Inflammatory macrophage treated with lipopolysaccharide for 1 hour (primary cell): Measurements from ENCODE around the gene WDR31.
"Not testable (repeated sequence)": the region's sequence is repeated elsewhere in the genome, so short reads cannot be mapped to it uniquely, and the experiment has no call there.

Experiments
- DNase-seq, 2 donors: peaks; one replicate each; pipeline ENCODE4 v3.0.0-alpha.2; 2020 to 2022

The WDR31 gene

DNA sequence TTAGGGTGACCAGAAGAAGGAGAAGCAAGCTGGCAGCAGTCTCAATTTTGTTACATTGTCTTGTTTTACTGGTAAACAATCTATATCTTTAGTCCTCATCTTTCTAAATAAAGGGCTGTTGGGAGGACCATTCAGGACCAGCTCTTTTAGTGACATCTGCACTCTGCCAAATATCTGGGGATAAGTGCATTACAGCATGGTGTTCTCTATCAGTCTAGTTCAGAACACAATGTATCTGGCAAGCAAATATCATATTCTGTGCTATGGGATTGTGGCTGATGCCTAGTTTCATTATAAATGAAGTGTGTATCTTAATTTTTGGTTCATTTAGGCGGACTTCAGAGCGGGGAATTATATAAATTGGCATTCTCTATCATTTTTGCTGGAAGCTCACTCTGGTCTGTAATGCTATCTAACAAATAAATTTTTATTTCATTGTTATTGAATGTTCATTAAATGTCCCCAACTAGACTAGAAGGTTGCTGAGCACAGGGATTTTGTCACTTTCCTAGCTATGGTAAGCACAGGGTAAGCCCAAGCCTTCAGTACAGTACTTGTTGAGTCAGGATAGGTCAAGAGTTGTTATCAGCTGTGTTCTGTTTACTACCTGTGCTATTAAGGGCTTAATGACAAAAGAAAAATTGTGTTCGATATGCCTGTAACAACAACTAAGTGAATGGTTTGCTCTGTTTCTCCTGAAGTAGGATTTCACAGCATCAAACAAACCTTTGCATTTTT is 11.9 kb downstream of the WDR31 start:
- no peak for DNase-seq

- no peak for DNase-seq
These were observed 13.8 kb downstream of the WDR31 start for GRCh38 chr9:113326230-113326629.

DNA sequence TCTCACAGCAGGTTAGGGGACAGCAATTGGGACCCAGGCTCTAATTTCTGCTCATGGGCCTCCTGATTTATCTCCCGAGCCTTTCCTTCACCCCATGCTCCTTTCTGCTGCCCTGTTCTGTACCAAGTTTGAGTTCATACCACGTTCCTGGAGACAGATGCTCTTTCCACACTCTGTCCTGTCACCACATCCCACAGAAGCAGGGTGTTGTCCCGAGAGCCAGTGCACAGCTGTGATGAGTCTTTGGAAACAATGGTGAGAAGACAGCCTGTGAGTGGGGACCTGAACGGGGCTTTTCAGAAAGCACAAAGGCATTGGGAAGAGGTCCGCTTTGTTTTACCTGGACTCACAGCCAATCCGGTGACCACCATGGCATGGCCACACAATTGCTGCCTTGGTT is 17.4 kb downstream of the WDR31 start:
- DNase-seq = no peak

DNA sequence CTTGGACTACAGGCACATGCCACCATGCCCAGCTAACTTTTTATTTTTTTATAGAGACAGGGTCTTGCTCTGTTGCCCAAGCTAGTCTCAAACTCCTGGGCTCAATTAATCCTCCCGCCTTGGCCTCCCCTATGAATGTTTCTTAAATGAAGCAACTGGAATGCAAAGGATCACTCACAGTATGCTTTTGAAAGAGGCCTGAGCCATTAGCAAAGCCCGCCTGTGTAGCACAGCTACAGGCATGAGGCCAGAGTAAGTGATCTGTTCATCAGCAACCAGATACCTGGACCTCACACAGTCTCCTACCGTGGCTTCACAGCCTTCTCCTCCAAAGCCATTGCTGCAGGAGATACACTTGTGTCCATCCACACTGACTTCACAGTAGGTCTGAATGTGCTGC is 20.0 kb downstream of the WDR31 start:
- DNase-seq = no peak

DNA sequence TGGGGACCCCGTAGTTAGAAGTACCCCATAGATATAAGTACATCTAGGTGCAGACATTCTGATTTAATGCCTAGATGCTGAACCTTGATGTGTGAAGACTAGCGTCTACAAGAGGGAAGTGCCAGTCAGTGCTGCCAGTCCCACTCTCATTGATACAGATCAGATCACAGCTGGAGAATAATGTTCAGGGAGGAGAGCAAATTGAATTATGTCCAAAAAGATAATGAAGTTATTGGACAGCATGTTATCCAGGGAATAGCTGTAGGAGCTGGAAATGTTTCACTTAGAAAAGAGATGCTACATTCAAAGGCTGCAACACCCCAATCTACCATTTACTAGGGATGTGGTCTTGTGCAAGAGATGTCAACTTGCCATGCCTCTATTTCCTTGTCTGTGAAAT is 21.0 kb downstream of the WDR31 start:
- no peak for DNase-seq

DNA sequence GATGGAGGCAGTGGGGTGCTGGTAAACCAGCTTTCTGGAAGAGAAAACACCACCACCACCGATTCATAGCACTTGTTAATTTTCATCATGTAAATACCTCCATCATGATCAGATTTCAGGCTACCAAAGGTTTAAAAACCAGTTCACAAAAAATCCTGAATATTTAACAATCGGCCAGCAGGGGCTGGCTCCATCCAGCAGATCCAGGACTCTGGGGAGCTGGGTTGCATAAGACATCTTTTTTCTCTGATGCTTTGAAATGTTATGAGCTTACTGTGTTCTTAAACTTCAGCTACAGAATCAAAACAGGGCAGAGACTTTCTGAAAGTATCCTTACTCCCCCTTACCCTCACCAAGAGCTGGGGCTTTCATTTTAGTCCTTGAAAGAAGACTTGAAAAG is 22.3 kb downstream of the WDR31 start:
- DNase-seq = no peak

- DNase-seq = no peak
These were observed 24.0 kb downstream of the WDR31 start for GRCh38 chr9:113316030-113316429.

DNA sequence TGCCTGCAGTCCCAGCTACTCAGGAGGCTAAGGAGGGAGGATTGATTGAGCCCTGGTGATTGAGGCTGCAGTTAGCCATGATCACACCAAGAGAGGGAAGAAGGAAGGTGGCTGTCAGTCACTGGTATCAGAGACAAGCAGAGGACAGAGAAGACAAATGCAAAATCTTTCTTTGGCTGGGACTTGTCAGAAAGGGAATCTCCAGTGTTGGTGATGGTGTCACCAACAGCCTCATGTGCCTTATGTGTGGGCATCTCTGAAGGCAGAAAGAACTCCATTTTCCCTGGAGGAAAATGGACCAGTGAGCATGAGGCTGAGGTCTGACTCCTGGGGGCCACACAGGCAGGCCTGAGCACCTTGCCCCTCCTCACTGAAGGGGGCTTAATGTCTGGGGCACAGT is 24.8 kb downstream of the WDR31 start:
- DNase-seq = peak; percentile 6 to 76

DNA sequence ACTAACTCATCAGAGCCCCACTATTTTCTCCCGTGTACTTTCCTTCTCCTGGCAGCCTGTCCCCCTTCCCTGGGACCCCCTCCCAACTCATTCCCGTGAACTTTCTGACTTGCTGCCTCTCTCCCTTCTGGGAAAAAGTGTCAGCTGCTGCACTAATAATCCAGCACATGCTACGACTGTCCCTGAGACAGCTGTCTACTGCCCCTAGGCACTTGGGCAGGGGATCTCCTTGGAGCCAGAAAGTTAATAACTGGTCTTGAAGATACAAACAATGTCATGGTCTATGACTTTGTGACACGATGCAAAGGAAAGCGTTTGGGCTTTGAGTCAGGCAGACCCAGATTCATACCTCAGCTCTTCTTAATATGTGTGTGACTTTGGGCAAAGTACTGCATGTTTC is 26.8 kb downstream of the WDR31 start:
- no peak for DNase-seq

GRCh38 chr9:113311961-113312360 is 28.1 kb downstream of the WDR31 start:
- no peak for DNase-seq

GRCh38 chr9:113310538-113310937 is 29.5 kb downstream of the WDR31 start:
- no peak for DNase-seq

DNA sequence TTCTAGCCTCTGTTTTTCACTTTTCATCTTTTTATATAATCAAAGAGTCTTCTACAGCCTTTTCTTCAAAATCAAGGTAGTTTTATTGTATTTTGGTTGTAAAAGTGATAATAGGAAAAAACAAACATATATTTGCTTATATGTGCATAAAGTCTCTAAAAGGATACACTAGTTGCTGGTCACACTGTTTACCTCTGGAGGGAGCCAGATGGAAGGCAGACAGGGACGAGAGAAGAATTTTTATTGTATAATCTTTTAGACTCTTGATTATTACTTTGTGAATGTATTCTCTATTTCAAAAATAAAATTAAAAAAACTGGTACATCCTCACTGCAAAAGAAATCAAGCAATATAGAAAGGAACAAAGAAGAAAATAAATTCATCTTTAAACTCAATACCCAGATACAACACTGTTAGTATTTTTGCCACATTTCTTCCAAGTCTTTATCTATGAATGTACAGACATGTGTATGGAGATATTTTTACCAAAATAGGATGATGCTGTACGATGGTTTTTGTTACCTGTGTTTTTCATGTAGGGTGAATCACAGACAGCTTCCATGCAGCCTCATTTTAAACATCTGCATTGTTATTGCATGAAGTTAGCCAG is 30.8 kb downstream of the WDR31 start:
- peak; percentile 32 to 51 for DNase-seq

- DNase-seq = no peak
These were observed 32.6 kb downstream of the WDR31 start for GRCh38 chr9:113307396-113307975.

GRCh38 chr9:113306566-113306965 is 33.5 kb downstream of the WDR31 start:
- DNase-seq = no peak

- DNase-seq = no peak
These were observed 37.2 kb downstream of the WDR31 start, which contains the start of gene RNF183 for GRCh38 chr9:113302792-113303418. Gene RNF183 (minus strand): TSS chr9:113303376. CDS start chr9:113298184, 5,192 bp downstream.

- no peak for DNase-seq
These were observed 38.5 kb downstream of the WDR31 start for GRCh38 chr9:113301548-113301947.

GRCh38 chr9:113299800-113300292 is 40.2 kb downstream of the WDR31 start:
- DNase-seq = peak; percentile 61 to 68

GRCh38 chr9:113298924-113299770 is 40.9 kb downstream of the WDR31 start:
- DNase-seq = no peak

DNA sequence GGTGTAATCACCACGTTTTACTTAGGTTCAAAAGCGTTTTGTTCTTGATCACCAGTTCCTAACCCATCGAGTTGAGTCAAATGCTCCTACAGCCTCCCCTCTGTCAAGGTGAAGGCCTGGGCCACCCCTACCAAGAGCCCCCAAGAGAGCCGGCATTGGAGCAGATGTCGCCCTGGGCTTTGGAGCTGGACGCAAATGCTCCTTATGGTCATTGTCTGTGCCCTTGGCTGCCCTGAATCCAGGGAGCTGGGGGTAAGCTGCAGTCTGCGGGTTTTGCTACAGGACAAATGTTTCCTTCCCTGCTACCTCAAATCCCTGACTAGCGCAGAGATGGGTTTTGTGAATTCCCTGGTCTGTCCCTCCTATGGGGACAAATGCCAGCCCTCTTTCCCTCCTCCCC is 41.8 kb downstream of the WDR31 start:
- no peak for DNase-seq

GRCh38 chr9:113296796-113297558 is 43.1 kb downstream of the WDR31 start:
- DNase-seq = no peak

DNA sequence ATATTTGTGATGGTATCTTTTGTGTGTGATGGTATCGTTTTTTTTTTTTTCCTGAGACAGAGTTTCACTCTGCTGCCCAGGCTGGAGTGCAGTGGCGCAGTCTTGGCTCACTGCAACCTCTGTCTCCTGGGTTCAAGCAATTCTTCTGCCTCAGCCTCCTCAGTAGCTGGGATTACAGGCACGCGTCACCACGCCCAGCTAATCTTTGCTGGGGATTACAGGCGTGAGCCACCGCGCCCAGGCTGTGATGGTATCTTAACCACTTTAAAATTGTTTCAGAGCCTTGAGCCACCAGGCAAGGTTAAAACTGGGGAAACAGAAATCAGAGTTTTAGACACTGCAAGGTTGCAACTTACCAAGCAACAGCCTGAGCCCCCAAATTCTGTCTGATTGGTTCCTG is 43.8 kb downstream of the WDR31 start:
- DNase-seq = not testable (repeated sequence)
